ENCODE data around the gene SYVN1.
"Not testable (repeated sequence)": the region's sequence is repeated elsewhere in the genome, so short reads cannot be mapped to it uniquely, and the experiment has no call there.

The SYVN1 gene

DNA sequence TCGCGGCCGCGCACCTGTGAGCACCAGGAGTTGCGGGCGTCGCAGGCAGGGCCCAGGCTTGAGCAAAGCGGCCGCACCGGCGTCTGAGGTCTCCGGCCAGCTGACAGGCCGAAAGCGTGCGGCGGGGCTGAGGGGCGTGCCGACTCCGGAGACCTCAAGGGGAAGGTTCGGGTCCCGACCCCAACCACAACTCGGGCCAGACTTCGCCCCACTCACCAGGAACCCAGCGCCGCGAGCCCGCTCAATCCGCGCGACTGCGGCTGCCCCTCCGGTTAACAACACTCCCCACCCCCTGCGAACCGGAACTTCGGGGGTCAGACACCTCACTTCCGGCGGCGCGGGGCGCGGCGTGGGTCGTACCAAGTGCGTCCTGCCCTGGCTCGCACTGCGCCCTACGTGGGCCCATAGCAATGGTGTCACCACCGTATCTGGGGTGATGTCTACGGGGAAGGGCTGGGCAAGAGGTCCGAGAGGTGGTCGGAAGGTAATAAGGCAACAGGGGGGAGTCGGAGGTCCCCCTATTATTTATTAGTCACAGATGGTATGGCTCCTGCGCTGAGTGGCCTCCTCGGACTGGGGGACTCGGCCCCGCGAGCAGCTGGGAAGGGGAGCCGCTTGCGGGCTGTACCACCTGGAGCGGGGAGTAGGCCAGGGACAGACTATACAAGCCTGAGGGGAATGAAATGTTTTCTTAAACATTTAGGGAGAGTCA lies at the start of gene SYVN1:
Gene SYVN1, minus strand, starts transcription at position 280 of the 712 bp plus-strand sequence. CDS start 918 bp downstream, outside the sequence.
- FAIRE-seq = no peak

DNA sequence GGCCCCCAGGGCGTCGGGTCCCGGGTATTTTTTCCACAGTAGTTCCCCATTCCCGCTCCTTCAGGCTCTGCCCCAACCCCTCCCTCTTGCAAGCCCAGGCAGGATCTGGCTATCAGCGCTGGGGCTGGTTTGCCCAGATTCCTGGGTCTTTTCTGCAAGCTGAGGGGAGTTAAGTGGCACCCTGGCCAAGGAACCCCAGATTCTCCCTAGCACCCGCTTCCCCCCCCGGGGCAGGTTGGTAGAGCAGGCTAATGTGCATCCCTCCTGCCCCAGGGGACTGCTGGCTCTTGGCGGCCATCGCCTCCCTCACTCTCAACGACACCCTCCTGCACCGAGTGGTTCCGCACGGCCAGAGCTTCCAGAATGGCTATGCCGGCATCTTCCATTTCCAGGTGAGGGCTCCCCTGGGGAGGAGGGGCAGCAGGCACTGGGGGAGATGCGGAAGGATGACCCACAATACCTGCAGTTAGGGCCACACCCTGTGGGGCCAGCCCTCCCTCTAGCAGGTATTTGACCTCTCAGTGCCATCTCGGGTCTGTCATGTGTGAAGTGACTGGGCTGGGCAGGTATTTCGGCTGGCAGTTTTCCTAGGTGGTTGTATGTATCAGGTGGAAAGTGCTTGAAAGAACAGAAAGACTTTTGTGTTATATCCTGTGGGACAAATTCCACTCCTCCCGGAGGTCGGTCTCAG lies 49.0 kb upstream of the SYVN1 start:
- FAIRE-seq = no peak

DNA sequence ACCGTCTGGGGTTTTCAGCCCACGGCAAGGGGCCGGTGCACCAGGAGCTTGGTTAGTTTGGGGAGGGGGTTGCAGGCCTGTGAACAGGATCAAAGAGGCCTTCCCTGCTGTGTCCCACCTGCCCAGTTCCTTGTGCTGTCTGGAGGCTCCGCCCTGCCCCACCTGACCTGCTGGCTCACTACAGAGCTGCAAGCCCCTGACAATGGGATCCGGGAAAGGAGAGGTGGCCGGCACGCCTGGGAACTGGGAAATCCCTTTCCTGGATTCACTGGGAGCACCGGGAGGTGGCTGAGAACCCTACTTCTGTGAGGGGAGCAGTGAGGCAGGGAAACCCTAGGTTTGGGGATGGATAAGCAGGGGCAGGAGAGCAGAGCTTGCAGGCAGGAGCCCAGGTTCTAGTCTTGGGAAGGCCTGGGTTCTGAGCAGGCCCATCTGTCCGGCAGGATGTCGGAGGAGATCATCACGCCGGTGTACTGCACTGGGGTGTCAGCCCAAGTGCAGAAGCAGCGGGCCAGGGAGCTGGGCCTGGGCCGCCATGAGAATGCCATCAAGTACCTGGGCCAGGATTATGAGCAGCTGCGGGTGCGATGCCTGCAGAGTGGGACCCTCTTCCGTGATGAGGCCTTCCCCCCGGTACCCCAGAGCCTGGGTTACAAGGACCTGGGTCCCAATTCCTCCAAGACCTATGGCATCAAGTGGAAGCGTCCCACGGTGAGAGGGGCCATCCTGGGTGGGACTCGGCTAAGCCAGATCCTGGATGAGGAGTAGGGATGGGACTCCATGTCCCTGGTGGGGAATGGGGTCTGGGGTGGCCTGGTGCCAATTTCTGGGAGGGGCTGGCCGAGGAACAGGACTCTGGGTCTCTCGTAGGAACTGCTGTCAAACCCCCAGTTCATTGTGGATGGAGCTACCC lies 48.2 kb upstream of the SYVN1 start:
- FAIRE-seq = no peak

DNA sequence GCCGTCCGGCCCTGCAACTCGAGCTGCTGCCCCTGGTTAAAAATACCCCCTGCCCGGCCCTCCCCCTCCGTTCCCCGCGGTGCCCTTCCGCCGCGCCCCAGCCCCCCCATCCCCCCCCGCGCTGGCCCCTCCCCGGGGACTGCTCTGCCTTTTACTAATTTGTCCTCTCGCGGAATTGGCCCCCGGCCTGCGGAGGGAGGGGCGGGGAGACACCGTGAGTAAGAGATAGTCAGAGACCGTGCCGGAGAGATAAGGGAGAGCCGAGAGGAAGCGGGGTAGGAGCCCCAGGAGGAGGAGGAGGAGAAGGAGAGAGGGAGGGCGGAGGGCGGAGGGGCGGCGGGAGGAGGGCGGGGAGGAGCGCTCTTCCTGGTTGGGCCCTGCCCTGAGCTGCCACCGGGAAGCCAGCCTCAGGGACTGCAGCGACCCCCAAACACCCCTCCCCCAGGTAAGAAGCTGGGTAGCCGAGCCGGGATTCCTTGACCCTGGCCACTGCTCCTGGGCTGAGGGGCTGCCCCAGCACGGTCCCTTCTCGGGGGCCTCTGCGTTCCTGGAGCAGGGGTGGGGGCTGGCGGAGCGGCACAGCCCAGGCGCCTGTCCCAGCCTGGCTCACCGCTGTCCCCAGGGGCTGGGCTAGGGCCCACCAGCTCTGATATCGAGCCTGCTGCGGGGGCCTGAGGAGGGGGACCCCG lies 47.4 kb upstream of the SYVN1 start, which contains the start of gene CAPN1:
Gene CAPN1, plus strand, starts transcription at position 360 of the 689 bp plus-strand sequence. CDS start 774 bp downstream, outside the sequence.
- no peak for FAIRE-seq

DNA sequence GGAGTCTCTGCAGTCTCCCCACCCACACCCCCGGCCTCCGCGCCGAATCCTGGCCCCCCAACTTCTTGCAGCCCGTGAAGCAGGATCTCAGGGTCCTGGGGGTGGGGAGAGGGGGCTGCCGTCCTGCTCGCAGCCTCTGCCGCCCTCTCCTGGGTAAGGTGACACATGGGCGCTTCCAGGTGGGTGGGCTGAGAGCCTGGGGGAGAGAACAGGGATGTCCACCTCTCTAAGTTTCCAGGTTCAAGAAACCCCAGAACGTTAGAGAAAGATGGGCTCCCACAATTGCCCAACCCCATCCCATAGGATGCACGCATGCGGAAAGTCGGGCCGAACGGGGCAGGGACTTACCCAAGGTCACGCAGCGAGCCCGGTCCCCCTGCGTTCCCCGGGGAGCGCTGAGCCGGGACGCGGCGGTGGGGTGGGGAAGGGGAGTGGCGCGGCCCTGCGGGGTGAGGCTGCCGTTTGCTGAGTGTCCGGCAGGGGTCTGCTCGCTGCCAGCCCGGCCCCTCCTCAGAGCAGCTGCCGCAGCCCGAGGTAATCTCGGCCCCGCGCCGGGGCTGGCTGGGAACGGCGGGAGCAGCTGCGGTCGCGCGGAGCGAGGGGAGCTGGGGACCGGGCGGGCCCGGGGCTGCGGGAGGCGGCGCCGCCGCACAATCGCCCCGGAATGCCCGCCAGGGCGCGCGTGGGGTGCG lies 46.7 kb upstream of the SYVN1 start:
- no peak for FAIRE-seq

DNA sequence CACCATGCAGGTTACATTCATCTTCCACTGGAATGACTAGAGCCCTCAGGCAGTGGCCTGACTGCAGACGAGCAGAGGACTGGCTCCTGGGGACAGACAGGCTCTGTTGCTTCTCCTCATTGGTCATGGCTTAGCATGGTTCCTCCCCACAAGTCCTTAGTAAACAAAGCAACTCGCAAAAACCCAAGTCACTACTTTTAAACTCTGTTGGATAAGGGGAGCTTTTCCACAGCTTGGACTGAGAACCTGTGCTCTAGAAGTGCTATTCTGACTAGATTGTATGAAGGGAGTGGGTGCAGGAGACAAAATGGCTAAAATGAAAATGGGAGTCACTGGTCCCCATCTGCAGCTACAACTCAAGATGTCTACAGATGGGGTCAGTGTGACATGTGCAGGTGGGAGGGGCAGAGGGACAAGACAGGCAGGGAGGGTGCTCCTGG lies 40.3 kb upstream of the SYVN1 start:
- not testable (repeated sequence) for FAIRE-seq

DNA sequence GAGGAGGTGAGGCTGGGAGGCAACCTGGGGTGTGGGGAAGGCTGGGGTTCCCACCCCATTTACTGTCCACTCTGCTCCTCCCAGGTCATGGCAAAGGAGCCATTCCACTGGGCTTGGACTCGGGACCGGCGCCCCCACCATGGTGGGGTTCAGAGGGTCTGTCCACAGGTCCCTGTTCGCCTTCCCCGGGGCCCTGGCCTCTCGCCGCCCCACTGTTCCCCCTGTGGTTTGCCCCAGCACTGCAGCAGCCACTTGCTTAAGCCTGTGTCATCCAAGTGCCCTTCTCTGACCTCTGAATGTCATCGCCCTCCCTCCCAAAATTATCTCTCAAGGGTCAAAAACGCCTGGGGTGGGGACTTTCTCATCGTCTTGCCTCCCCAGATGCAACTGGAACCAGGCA lies 38.3 kb upstream of the SYVN1 start:
- FAIRE-seq = no peak

DNA sequence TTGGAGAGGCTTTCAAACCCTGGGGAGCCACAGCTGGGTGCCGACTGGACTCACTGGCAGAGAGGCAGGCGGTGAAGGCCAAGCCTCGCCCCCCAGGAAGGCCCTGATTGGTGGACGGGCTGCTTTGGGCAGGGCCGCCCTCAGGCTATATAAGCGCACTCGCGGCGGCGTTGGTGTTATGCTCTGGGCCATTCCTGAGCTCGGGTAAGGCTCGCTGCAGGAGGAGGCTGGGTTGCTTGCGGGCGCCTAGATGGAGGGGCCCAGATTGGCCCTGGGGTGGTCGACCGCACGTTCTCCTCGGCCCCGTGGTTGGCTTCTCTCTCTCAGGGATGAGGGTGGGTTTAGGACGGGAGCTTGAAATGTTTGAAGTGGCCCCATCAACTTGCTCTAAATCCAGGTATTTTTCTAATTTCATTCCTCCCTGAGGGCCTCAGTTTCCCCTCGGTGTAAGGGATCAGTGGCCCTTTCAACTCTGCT lies 35.8 kb upstream of the SYVN1 start, which contains the start of gene SPDYC:
Gene SPDYC, plus strand, starts transcription at position 176 of the 477 bp plus-strand sequence. CDS start 1,125 bp downstream, outside the sequence.
- FAIRE-seq = no peak

DNA sequence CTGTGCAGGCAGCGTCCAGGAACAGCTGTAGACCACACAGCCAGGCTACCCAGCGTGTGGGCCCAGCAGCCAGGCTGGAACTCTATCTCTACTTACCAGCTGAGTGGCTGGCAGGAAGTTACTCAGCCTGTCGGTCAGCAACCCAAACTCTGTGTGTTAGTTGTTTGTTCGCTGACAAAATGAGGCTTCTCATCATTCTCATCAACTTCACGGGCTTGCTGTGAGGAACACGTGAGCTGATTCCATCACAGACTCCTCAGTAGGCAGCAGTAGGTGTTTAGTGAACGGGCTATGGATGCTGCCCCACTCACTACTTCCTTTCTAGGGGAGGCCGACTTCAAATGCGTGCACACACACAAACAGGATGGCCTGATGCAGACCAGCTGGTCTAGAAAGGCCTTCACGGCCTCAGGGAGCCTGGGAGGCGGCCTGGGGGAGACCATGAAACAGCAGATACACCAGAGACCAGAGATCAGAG lies 34.9 kb upstream of the SYVN1 start:
- FAIRE-seq = no peak

DNA sequence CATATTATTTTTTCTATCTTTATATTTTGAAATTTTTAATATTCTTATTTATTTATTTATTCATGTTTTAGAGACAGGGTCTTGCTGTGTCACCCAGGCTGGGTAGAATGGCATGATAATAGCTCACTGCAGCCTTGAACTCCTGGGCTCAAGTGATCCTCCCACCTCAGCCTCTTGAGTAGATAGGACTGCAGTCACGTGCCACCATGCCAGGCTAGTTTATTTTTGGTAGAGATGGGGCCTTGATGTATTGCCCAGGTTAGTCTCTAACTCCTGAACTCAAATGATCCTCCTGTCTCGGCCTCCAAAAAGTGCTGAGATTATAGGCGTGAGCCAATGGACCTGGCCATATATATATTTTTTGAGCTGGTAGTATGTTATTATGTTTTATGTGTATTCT lies 33.3 kb upstream of the SYVN1 start:
- no peak for FAIRE-seq

DNA sequence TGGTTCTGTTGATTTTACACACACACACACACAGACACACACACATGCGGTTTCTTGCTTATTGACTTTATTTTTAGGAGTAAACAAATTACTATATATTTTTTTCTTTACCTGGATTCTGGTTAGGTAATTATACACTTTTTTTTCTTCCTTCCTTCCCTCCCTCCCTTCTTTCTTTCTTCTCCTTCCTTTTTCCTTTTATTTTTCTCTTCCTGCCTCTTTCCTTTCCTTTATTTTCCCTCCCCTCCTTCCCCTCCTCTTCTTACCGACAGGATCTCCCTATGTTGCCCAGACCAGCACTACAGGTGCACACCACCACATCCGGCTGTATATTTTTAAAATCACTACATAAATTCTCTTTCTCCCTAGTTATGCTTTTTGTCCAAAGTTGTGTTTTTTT lies 32.6 kb upstream of the SYVN1 start:
- no peak for FAIRE-seq

DNA sequence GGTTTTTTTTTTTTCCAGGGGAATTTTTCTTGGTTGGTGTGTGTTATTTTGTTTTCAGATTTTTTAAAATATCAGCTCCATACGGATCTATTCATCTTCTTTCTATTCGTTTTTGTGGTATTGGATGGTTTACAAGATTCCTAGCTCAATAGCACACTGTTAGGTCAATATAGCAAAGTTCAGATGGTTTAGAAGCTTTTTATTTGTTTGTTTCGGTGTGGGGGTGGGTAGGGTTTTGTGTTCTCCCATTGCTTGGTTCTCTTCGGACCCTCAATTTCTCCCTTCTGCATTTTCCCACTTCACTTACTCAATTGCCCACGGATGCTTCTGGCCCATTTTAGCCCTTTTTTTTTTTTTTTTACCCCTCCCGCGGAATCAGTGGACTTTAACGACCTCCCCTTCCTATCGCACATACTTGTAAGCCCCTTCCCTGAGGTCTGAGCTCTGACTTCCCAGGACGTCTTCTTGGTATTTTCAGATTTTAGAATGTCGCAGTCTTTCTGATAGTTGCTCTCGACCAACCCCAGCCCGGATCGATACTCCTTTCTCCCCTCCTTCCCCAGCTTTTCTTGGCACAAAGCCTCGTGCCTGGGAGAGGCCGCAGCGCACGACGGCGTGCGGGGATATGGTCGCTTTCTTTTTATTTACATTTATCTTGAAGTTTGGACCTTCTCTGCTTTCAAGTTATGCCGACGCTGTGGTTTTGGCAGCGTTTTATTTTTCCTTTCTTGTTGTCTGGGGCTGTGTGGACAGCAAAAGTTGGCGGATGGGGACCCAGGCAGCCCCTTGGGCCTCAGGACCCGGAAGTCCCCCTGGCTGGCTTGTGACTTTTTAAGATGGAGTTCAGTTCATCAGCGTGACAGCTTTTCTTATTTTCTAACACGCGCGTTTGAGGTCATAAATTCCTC lies 31.3 kb upstream of the SYVN1 start:
- no peak for FAIRE-seq

DNA sequence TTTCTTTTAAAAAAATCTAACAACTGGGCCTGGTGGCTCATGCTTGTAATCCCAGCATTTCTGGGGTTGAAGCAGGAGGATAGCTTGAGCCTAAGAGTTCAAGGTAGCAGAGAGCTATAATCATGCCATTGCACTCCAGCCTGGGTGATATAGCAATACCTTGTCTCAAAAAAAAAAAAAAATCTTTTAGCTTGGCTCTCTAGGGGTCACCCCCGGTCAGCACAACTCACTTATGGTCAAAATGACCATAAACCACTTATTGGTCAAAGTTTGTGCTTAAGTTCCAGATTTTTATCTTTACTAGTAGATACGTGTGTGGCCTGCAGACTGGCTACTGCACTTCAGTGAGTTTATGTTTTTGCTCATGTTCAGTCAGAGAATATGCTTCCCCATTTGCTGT lies 29.4 kb upstream of the SYVN1 start:
- no peak for FAIRE-seq

DNA sequence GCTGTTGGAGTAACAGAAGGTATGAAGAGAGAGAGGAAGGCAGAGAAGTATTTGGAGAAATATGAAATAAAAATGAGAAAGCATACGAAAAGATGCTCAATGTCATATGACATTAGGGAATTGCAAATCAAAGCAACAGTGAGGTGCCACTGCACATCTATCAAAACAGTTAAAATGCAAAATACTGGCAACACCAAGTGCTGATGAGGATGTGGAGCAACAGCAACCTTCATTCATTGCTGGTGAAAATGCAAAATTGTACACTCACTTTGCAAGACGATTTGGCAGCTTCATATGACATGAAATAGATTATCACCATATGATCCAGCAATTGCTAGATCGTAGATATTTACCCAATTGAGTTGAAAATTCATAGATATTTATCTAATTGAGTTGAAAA lies 26.3 kb upstream of the SYVN1 start:
- no peak for FAIRE-seq

DNA sequence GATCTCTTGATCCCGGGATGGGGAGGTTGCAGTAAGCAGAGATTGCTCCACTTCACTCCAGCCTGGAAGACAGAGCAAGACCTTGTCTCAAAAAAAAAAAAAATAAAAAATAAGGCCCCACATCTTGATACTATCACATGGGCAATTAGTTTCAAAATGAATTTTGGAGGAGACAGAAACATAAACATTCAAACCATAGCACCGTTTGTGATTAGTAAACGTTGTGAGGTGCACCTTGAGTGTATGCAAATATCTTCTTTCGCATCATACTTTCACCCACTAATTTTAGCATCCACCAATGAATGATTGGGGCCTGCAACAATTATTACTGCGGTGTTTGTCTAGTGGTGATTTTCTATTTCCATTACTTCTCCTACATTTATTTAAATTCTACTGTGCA lies 24.7 kb upstream of the SYVN1 start:
- no peak for FAIRE-seq

DNA sequence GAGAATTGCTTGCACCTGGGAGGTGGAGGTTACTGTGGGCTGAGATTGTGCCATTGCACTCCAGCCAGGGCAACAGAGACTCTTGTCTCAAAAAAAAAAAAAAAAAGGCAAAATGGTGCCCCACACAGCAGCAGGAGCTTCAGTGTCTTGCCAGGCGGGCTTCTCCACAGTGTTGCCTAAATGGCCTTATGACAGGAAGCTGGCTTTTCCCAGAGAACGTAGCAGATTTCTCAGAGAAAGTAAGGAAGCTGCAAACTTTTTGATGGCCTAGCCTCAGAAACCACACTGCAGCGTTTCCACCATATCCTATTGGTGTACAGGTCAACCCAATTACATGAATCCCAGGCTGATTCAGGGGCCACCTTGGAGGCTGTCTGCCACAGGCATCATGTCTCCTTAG lies 23.0 kb upstream of the SYVN1 start:
- FAIRE-seq = no peak

DNA sequence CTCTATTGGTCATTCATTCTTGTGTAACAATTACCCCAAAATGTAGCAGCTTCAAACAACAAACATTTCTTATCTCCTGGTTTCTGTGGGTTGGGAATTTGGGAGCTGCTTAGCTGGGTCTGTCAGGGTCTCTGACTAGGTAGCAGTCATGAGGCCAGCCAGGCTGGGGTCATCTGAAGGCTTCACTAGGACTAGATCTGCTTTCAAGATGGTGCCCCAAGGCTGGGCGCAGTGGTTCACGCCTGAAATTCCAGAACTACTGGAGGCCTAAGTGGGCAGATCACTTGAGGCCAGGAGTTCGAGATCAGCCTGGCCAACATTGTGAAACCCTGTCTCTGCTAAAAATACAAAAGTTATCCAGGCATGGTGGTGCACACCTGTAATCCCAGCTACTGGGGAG lies 22.6 kb upstream of the SYVN1 start:
- no peak for FAIRE-seq

DNA sequence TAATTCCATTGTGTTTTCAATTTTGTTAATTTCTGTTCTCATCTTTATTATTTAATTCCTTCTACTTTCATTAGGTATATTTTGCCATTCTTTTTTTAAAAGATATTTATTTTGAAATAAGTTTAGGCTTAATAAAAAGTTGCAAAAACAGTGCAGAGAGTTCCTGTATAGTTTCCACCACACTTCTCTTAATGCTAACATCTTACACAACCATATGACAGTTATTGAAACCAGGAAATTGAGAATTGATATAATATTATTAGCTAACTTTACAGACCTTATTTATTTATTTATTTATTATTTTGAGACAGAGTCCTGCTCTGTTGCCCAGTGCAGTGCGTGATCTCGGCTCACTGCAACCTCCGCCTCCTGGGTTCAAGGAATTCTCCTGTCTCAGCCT lies 21.9 kb upstream of the SYVN1 start:
- no peak for FAIRE-seq

DNA sequence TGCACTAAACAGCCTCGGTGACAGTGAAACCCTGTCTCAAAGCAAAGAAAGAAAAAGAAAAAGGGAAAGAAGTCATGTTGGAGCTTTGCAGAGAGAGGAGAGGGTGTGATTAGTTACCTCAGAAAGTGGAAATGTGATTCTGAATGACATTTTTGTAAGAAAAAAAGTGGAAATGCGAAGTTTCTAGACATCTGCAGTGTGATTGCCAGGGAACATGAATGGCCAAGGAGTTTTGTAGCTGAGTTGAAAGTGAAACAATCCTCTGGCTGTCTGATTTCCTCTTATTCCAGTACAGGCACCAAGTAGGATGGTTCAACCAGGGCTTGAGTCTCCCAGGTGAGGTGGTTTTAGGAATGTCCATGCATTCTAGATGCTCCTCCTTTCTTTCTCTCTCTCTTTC lies 17.8 kb upstream of the SYVN1 start:
- no peak for FAIRE-seq

DNA sequence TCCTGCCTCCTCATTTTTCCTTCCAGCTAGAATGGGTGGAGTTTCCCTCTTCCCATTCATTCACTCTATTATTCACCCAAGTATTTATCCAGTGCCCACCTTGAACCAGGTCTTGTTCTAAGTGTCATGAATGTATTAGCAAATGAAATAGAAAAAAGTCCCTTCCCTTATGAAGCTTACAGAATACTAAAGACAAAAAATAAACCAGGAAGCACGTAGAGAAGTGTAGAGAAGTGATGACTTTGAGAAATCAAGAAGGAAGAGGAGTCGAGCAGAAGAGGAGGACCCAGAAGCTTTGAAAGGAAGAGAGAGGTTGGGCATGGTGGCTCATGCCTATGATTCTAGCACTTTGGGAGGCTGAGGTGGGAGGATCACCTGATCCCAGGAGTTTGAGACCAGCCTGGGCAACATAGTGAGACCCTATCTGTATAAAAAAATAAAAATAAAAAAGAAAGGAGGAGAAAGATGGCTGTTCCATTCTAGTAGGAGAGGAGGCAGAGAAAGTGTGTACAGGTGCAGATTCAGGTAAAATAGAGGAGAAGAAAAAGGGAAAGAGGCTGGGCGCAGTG lies 17.1 kb upstream of the SYVN1 start:
- no peak for FAIRE-seq
